Measurements from ENCODE around the gene KCNG2. TPM values are rescaled to one million over a fixed set of nuclear protein-coding genes. Genes with fewer than 3 reads are reported as not detected.

KCNG2 gene
- total and polyA plus RNA-seq, 2 of the 8 experiments (the other 6 are each of a cell fraction or from before 2014, with no cell fraction given): 0.19 to 0.74 TPM

- no peak overlapping the region for H4K8ac ChIP-seq (ENCODE audit: extremely low read depth, insufficient read depth, low read length)
- H3K23ac ChIP-seq (ENCODE audit: insufficient read length): no peak overlapping the region
- no peak overlapping the region for H2BK120ac ChIP-seq (replicated peaks; ENCODE audit: low read depth, low read length)
- CTCF ChIA-PET (ENCODE audit: partially characterized antibody): no interaction called here
- H2BK5ac ChIP-seq (ENCODE audit: low read depth, low read length): no peak overlapping the region
- no peak overlapping the region for H4K5ac ChIP-seq (ENCODE audit: insufficient read length, low read depth, low read length)
- H3K14ac ChIP-seq (ENCODE audit: insufficient read length): no peak overlapping the region
- H3K27ac ChIP-seq (ENCODE audit: low read depth, low read length): no peak overlapping the region
- no peak overlapping the region for H4K91ac ChIP-seq (replicated peaks; ENCODE audit: insufficient read length, low read length)
- H3K27me3 ChIP-seq (replicated peaks in 1 of 4; ENCODE audit: control insufficient read depth in 3 of 4, extremely low read depth in 1 of 4, insufficient read depth in 3 of 4, low read length in 3 of 4): no peaks in the 10 kb centered on the region; a peak in 1 of 7 replicates
- POLR2A ChIA-PET (ENCODE audit: partially characterized antibody): no interaction called here
- no peaks in the 10 kb centered on the region for H3K36me3 ChIP-seq (ENCODE audit: control insufficient read depth in 2 of 4, insufficient read depth in 4 of 4, low read length in 3 of 4)
- FAIRE-seq: no peak
- H3K4me2 ChIP-seq (ENCODE audit: insufficient read depth in 1 of 2, low read depth in 2 of 2, low read length in 2 of 2): no peak overlapping the region
- no peak overlapping the region for H3K4me3 ChIP-seq (ENCODE audit: extremely low read depth in 1 of 4, insufficient read depth in 2 of 4, low read depth in 3 of 4, low read length in 4 of 4)
- H3K79me2 ChIP-seq (ENCODE audit: control insufficient read depth in 1 of 2, insufficient read depth in 2 of 2, low read length in 2 of 2): no peaks in the 10 kb centered on the region
- H3K79me1 ChIP-seq (ENCODE audit: low read depth, low read length): no peaks in the 10 kb centered on the region
- no peak overlapping the region for H2BK12ac ChIP-seq (ENCODE audit: low read depth, low read length)
- H3K9me3 ChIP-seq (ENCODE audit: insufficient read depth in 2 of 2, low read depth in 1 of 2, low read length in 1 of 2): no peaks in the 10 kb centered on the region
- H2AK5ac ChIP-seq (ENCODE audit: low read depth, low read length): no peak overlapping the region
- no peak overlapping the region for H2AFZ ChIP-seq (ENCODE audit: low read length)
- H2BK15ac ChIP-seq (ENCODE audit: low read length): no peak overlapping the region
- H4K20me1 ChIP-seq (replicated peaks in 1 of 2; ENCODE audit: control insufficient read depth in 1 of 2, insufficient read depth in 2 of 2, low read length in 2 of 2): peaks cover 0 to 2% of the 10 kb centered on the region in 2 experiments
- no peak overlapping the region for H2BK20ac ChIP-seq (ENCODE audit: low read length)
- DNase-seq (ENCODE audit: low read depth in 1 of 2, low spot score in 2 of 2): no peak
- TF ChIP-seq CBX8 (IDR thresholded peaks at IDR 0.05; ENCODE audit: borderline replicate concordance, low read depth, low read length) (no peak), ZNF274 (IDR thresholded peaks at IDR 0.05; ENCODE audit: borderline replicate concordance, extremely low read depth, low read length) (no peak), TAF1 (IDR thresholded peaks at IDR 0.05; ENCODE audit: low read depth, low read length) (no peak), GABPA (IDR thresholded peaks at IDR 0.05; ENCODE audit: borderline replicate concordance, insufficient read depth, low read length) (no peak), USF2 (IDR thresholded peaks at IDR 0.05; ENCODE audit: low read length) (no peak), RXRA (IDR thresholded peaks at IDR 0.05; ENCODE audit: insufficient read depth, low read depth, low read length) (no peak), ATF2 (IDR thresholded peaks at IDR 0.05; ENCODE audit: low read length) (no peak), SRF (IDR thresholded peaks at IDR 0.05; ENCODE audit: low read depth, low read length) (no peak), RNF2 (IDR thresholded peaks at IDR 0.05; ENCODE audit: borderline replicate concordance, low read depth, low read length, missing control alignments, poor library complexity, severe bottlenecking) (no peak), SIN3A (conservative IDR thresholded peaks at IDR 0.05 in 1 of 2, IDR thresholded peaks at IDR 0.05 in 1 of 2; ENCODE audit: low read depth in 1 of 2, low read length in 2 of 2) (no peak)
- H3K4me1 ChIP-seq (replicated peaks in 1 of 4; ENCODE audit: control insufficient read depth in 3 of 4, insufficient read depth in 4 of 4, low read length in 3 of 4): no peaks in the 10 kb centered on the region
- H3K9ac ChIP-seq (replicated peaks in 1 of 4; ENCODE audit: extremely low read depth in 1 of 4, low read depth in 3 of 4, low read length in 3 of 4): no peak overlapping the region
- H3K18ac ChIP-seq (ENCODE audit: extremely low read depth, low read length): no peak overlapping the region
- H3K56ac ChIP-seq (replicated peaks; ENCODE audit: insufficient read length, low read depth, low read length): no peak overlapping the region
- WGBS, 2 experiments (ENCODE audit: extremely low coverage in 1 of 2, insufficient coverage in 1 of 2, insufficient read length in 1 of 2, insufficient replicate concordance in 2 of 2, low coverage in 1 of 2, low lambda C conversion rate in 2 of 2, missing lambda C conversion rate in 1 of 2): 94% methylated on average over 4 of the region's 4 CpGs; no CpG with 5 or more reads in 1 of the 2 experiments
- H3K4ac ChIP-seq (replicated peaks; ENCODE audit: insufficient read length, low read depth, low read length): no peak overlapping the region
- no peaks in the 10 kb centered on the region for H3K23me2 ChIP-seq (ENCODE audit: low read depth, low read length)
Observed at GRCh38 chr18:79812052-79812451, 14.3 kb downstream of the KCNG2 start.

Data from H1 (cell line).